Nephron progenitor cell (in vitro differentiated cells): ENCODE data around the gene CEACAM8.
"Not testable (repeated sequence)": the region's sequence is repeated elsewhere in the genome, so short reads cannot be mapped to it uniquely, and the experiment has no call there.

Source experiments
- DNase-seq: peaks from one replicate; pipeline ENCODE4 v3.0.0; 2021
- H3K27ac Mint-ChIP-seq: 2 replicates; pipeline ENCODE4 v1.8.0; 2021; ENCODE audit warnings: mild to moderate bottlenecking, moderate library complexity, mixed read lengths
- H3K27me3 Mint-ChIP-seq: 2 replicates; pipeline ENCODE4 v1.8.0; 2021; ENCODE audit warnings: mild to moderate bottlenecking, low read depth, mixed read lengths; ENCODE audit not compliant: poor library complexity
- H3K36me3 Mint-ChIP-seq: 2 replicates; pipeline ENCODE4 v1.8.0; 2021; ENCODE audit warnings: low read depth, mixed read lengths
- H3K4me1 Mint-ChIP-seq: 2 replicates; pipeline ENCODE4 v1.8.0; 2021; ENCODE audit warnings: mixed read lengths
- H3K4me3 Mint-ChIP-seq: 2 replicates; pipeline ENCODE4 v1.8.0; 2021; ENCODE audit warnings: mild to moderate bottlenecking, moderate library complexity, mixed read lengths
- H3K9me3 Mint-ChIP-seq: 2 replicates; pipeline ENCODE4 v1.8.0; 2021; ENCODE audit warnings: mild to moderate bottlenecking, moderate library complexity, mixed read lengths
- CTCF ChIP-seq: fragments of 200-600 bp; sonication (generic); IDR thresholded peaks from 2 replicates; pipeline ENCODE4 v1.5.0; 2021; ENCODE audit warnings: antibody characterized with exemption

CEACAM8 gene

GRCh38 chr19:42552086-42553065 lies 42.3 kb downstream of the CEACAM8 start:
- TF ChIP-seq CTCF: no peak
- Mint-ChIP-seq H3K9me3 (peaks cover 35% of the 10 kb centered on the region), H3K36me3 (peaks cover 5% of the 10 kb centered on the region), H3K4me3 (no peak overlapping the region), H3K27me3 (peaks cover 4% of the 10 kb centered on the region), H3K27ac (no peak overlapping the region), H3K4me1 (peaks cover 24% of the 10 kb centered on the region)
- no peak for DNase-seq

- H3K27ac Mint-ChIP-seq, H3K36me3 Mint-ChIP-seq, H3K27me3 Mint-ChIP-seq, DNase-seq, H3K4me3 Mint-ChIP-seq, H3K4me1 Mint-ChIP-seq: not testable (repeated sequence)
- H3K9me3 Mint-ChIP-seq: peaks cover 30% of the 10 kb centered on the region
Observed at GRCh38 chr19:42550521-42550920, 44.2 kb downstream of the CEACAM8 start.

- H3K9me3 Mint-ChIP-seq: peaks cover 30% of the 10 kb centered on the region
- DNase-seq, H3K36me3 Mint-ChIP-seq, H3K27me3 Mint-ChIP-seq, H3K4me1 Mint-ChIP-seq, H3K27ac Mint-ChIP-seq, H3K4me3 Mint-ChIP-seq: not testable (repeated sequence)
Observed at GRCh38 chr19:42549067-42549466, 45.7 kb downstream of the CEACAM8 start.

GRCh38 chr19:42548552-42548951 lies 46.2 kb downstream of the CEACAM8 start:
- TF ChIP-seq CTCF: no peak
- Mint-ChIP-seq H3K9me3 (peaks cover 30% of the 10 kb centered on the region), H3K4me3 (no peak overlapping the region), H3K36me3 (peaks cover 4% of the 10 kb centered on the region), H3K27me3 (peaks cover 4% of the 10 kb centered on the region), H3K4me1 (no peaks in the 10 kb centered on the region), H3K27ac (no peak overlapping the region)
- DNase-seq: no peak

GRCh38 chr19:42547929-42548328 lies 46.8 kb downstream of the CEACAM8 start:
- no peak for TF ChIP-seq CTCF
- Mint-ChIP-seq H3K4me1 (no peaks in the 10 kb centered on the region), H3K27me3 (peaks cover 4% of the 10 kb centered on the region), H3K36me3 (peaks cover 4% of the 10 kb centered on the region), H3K9me3 (peaks cover 30% of the 10 kb centered on the region), H3K27ac (no peak overlapping the region), H3K4me3 (no peak overlapping the region)
- DNase-seq: no peak

- Mint-ChIP-seq H3K9me3 (peaks cover 30% of the 10 kb centered on the region), H3K4me3 (no peak overlapping the region), H3K36me3 (peaks cover 4% of the 10 kb centered on the region), H3K27ac (no peak overlapping the region), H3K4me1 (no peaks in the 10 kb centered on the region), H3K27me3 (peaks cover 4% of the 10 kb centered on the region)
- no peak for TF ChIP-seq CTCF
- no peak for DNase-seq
Observed at GRCh38 chr19:42546831-42547500, 47.8 kb downstream of the CEACAM8 start.
